H1 (cell line): ENCODE results near the gene HLA-DPB1. TPM values are rescaled to one million over a fixed set of nuclear protein-coding genes. Genes with fewer than 3 reads are reported as not detected.

Source experiments
- CTCF ChIA-PET: fragments of 300-600 bp; sonication (Branson Sonifier 250); formaldehyde crosslinking; loops from one replicate; lab custom pipeline; 2021; ENCODE audit not compliant: partially characterized antibody; lab: Charles Lee
- POLR2A ChIA-PET: fragments of 300-600 bp; sonication (Branson Sonifier 250); formaldehyde crosslinking; loops from one replicate; lab custom pipeline; 2021; ENCODE audit warnings: inconsistent platforms; ENCODE audit not compliant: partially characterized antibody; lab: Charles Lee
- DNase-seq, 2 experiments: peaks; one replicate each; pipeline versions ENCODE4 v3.0.0 to v3.0.0-alpha.2; 2010 to 2022; ENCODE audit warnings: low spot score in 2 of 2, low read depth in 1 of 2, mixed read lengths in 1 of 2
- FAIRE-seq: peaks from 2 replicates; lab custom pipeline; 2011; peaks lifted over from hg19 to GRCh38; lab: Jason Lieb, UNC
- H2AFZ ChIP-seq: 2 replicates; pipeline ENCODE4 v1.8.1; 2012; ENCODE audit warnings: low read length, inconsistent platforms
- H2AK5ac ChIP-seq: 2 replicates; pipeline ENCODE4 v1.6.1; 2013; ENCODE audit warnings: low read depth, low read length
- H2BK120ac ChIP-seq: replicated peaks from 2 replicates; pipeline ENCODE3; 2013; ENCODE audit warnings: low read depth, low read length, inconsistent platforms
- H2BK12ac ChIP-seq: 2 replicates; pipeline ENCODE4 v1.6.1; 2013; ENCODE audit warnings: low read depth, low read length
- H2BK15ac ChIP-seq: 2 replicates; pipeline ENCODE4 v1.6.1; 2013; ENCODE audit warnings: low read length
- H2BK20ac ChIP-seq: 2 replicates; pipeline ENCODE4 v1.6.1; 2013; ENCODE audit warnings: low read length
- H2BK5ac ChIP-seq: 2 replicates; pipeline ENCODE4 v1.6.1; 2013; ENCODE audit warnings: low read depth, low read length
- H3K14ac ChIP-seq: 2 replicates; pipeline ENCODE4 v1.6.1; 2013; ENCODE audit warnings: inconsistent platforms; ENCODE audit not compliant: insufficient read length
- H3K18ac ChIP-seq: 2 replicates; pipeline ENCODE4 v1.6.1; 2013; ENCODE audit warnings: low read length; ENCODE audit errors: extremely low read depth
- H3K23ac ChIP-seq: 2 replicates; pipeline ENCODE4 v1.6.1; 2013; ENCODE audit warnings: inconsistent platforms; ENCODE audit not compliant: insufficient read length
- H3K23me2 ChIP-seq: 2 replicates; pipeline ENCODE4 v1.6.1; 2013; ENCODE audit warnings: low read depth, low read length
- H3K27ac ChIP-seq: 2 replicates; pipeline ENCODE4 v1.6.1; 2011; ENCODE audit warnings: low read depth, low read length, inconsistent platforms
- H3K27me3 ChIP-seq, 4 experiments: replicated peaks in 1 of 4; 1 replicate in 1 of 4; 2 replicates in 3 of 4; pipeline versions ENCODE4 v1.6.1 to v1.8.1; 2011 to 2013; ENCODE audit warnings: low read length in 3 of 4, mild to moderate bottlenecking in 3 of 4, inconsistent platforms in 2 of 4, mixed read lengths in 2 of 4, moderate library complexity in 1 of 4; ENCODE audit not compliant: control insufficient read depth in 3 of 4, insufficient read depth in 3 of 4; ENCODE audit errors: extremely low read depth in 1 of 4
- H3K36me3 ChIP-seq, 4 experiments: 2 replicates each; pipeline versions ENCODE4 v1.6.1 to v1.8.1; 2011 to 2013; ENCODE audit warnings: mild to moderate bottlenecking in 4 of 4, low read length in 3 of 4, moderate library complexity in 2 of 4, control low read depth in 1 of 4, inconsistent platforms in 1 of 4; ENCODE audit not compliant: insufficient read depth in 4 of 4, control insufficient read depth in 2 of 4
- H3K4ac ChIP-seq: replicated peaks from 2 replicates; pipeline ENCODE3; 2013; ENCODE audit warnings: low read length, low read depth, mixed read lengths, inconsistent platforms; ENCODE audit not compliant: insufficient read length
- H3K4me1 ChIP-seq, 4 experiments: replicated peaks in 1 of 4; 1 replicate in 1 of 4; 2 replicates in 3 of 4; pipeline versions ENCODE4 v1.6.1 to v1.8.1; 2011 to 2013; ENCODE audit warnings: low read length in 3 of 4, inconsistent platforms in 2 of 4, mixed read lengths in 1 of 4; ENCODE audit not compliant: insufficient read depth in 4 of 4, control insufficient read depth in 3 of 4
- H3K4me2 ChIP-seq, 2 experiments: 2 replicates each; pipeline versions ENCODE4 v1.6.1 to v1.8.1; 2011 to 2013; ENCODE audit warnings: low read depth in 2 of 2, low read length in 2 of 2, control low read depth in 1 of 2, inconsistent platforms in 1 of 2, mild to moderate bottlenecking in 1 of 2; ENCODE audit not compliant: insufficient read depth in 1 of 2
- H3K4me3 ChIP-seq, 4 experiments: fragments of 200-600, 300-600 bp in 1 of 4; sonication (generic), shearing (Covaris generic), sonication (Bioruptor Twin) in 1 of 4; 2 replicates each; pipeline versions ENCODE4 v1.5.1 to v1.8.1; 2011 to 2016; ENCODE audit warnings: low read length in 4 of 4, low read depth in 3 of 4, control low read depth in 2 of 4, inconsistent platforms in 2 of 4, mild to moderate bottlenecking in 2 of 4, mixed read lengths in 1 of 4, moderate library complexity in 1 of 4; ENCODE audit not compliant: insufficient read depth in 2 of 4; ENCODE audit errors: extremely low read depth in 1 of 4
- H3K56ac ChIP-seq: replicated peaks from 2 replicates; pipeline ENCODE3; 2013; ENCODE audit warnings: low read depth, mild to moderate bottlenecking, mixed read lengths, low read length, inconsistent platforms; ENCODE audit not compliant: insufficient read length
- H3K79me1 ChIP-seq: 2 replicates; pipeline ENCODE4 v1.6.1; 2013; ENCODE audit warnings: low read depth, low read length, control low read depth
- H3K79me2 ChIP-seq, 2 experiments: 2 replicates each; pipeline versions ENCODE4 v1.6.1 to v1.8.1; 2012 to 2013; ENCODE audit warnings: low read length in 2 of 2, mild to moderate bottlenecking in 2 of 2, inconsistent platforms in 1 of 2; ENCODE audit not compliant: insufficient read depth in 2 of 2, control insufficient read depth in 1 of 2
- H3K9ac ChIP-seq, 4 experiments: replicated peaks in 1 of 4; 1 replicate in 1 of 4; 2 replicates in 3 of 4; pipeline versions ENCODE4 v1.6.1 to v1.8.1; 2011 to 2013; ENCODE audit warnings: low read depth in 3 of 4, low read length in 3 of 4, control low read depth in 2 of 4, mild to moderate bottlenecking in 2 of 4, moderate library complexity in 2 of 4, inconsistent platforms in 1 of 4; ENCODE audit errors: extremely low read depth in 1 of 4
- H3K9me3 ChIP-seq, 2 experiments: 2 replicates each; pipeline versions ENCODE4 v1.6.1 to v1.8.1; 2012 to 2013; ENCODE audit warnings: mild to moderate bottlenecking in 2 of 2, moderate library complexity in 2 of 2, control low read depth in 1 of 2, inconsistent platforms in 1 of 2, low read depth in 1 of 2, low read length in 1 of 2, mixed read lengths in 1 of 2; ENCODE audit not compliant: insufficient read depth in 2 of 2
- H4K20me1 ChIP-seq, 2 experiments: replicated peaks in 1 of 2; 2 replicates each; pipeline versions ENCODE3 to v1.8.1; 2011 to 2013; ENCODE audit warnings: inconsistent platforms in 2 of 2, low read length in 2 of 2, mild to moderate bottlenecking in 1 of 2; ENCODE audit not compliant: insufficient read depth in 2 of 2, control insufficient read depth in 1 of 2
- H4K5ac ChIP-seq: 2 replicates; pipeline ENCODE4 v1.6.1; 2013; ENCODE audit warnings: low read length, low read depth, mixed read lengths, inconsistent platforms; ENCODE audit not compliant: insufficient read length
- H4K8ac ChIP-seq: 2 replicates; pipeline ENCODE4 v1.8.0; 2013; ENCODE audit warnings: mild to moderate bottlenecking, moderate library complexity, low read length, inconsistent platforms; ENCODE audit not compliant: insufficient read depth; ENCODE audit errors: extremely low read depth
- H4K91ac ChIP-seq: replicated peaks from 2 replicates; pipeline ENCODE3; 2013; ENCODE audit warnings: low read length, mixed read lengths, inconsistent platforms; ENCODE audit not compliant: insufficient read length
- ASH2L ChIP-seq: fragments of 200-600, 300-600 bp; sonication (generic); IDR thresholded peaks from one replicate; pipeline ENCODE4 v1.7.1; 2017; ENCODE audit warnings: low read length
- BCL11A ChIP-seq, 2 experiments: IDR thresholded peaks; one replicate each; pipeline ENCODE4 v1.6.1; 2011; ENCODE audit warnings: low read depth in 2 of 2, low read length in 2 of 2, mild to moderate bottlenecking in 2 of 2
- CHD1 ChIP-seq: IDR thresholded peaks from 2 replicates; pipeline ENCODE4 v1.6.1; 2012; ENCODE audit warnings: low read depth, low read length, improper control_type of control experiment
- EP300 ChIP-seq, 2 experiments: IDR thresholded peaks; 1 replicate in 1 of 2; 2 replicates in 1 of 2; pipeline ENCODE4 v1.6.1; 2011 to 2012; ENCODE audit warnings: low read depth in 2 of 2, low read length in 2 of 2, mild to moderate bottlenecking in 2 of 2, borderline replicate concordance in 1 of 2, inconsistent platforms in 1 of 2, moderate library complexity in 1 of 2
- HDAC6 ChIP-seq: IDR thresholded peaks from one replicate; pipeline ENCODE4 v1.7.1; 2012; ENCODE audit warnings: low read depth, mild to moderate bottlenecking, inconsistent platforms, low read length, moderate library complexity
- JUN ChIP-seq: IDR thresholded peaks from 2 replicates; pipeline ENCODE4 v1.6.1; 2011; ENCODE audit warnings: low read depth, mild to moderate bottlenecking, improper control_type of control experiment, low read length
- JUND ChIP-seq: IDR thresholded peaks from 2 replicates; pipeline ENCODE4 v1.6.1; 2011; ENCODE audit warnings: mild to moderate bottlenecking, improper control_type of control experiment, low read length
- MAFK ChIP-seq: IDR thresholded peaks from 2 replicates; pipeline ENCODE4 v1.6.1; 2012; ENCODE audit warnings: low read depth, mild to moderate bottlenecking, improper control_type of control experiment, low read length
- POLR2AphosphoS5 ChIP-seq: IDR thresholded peaks from 2 replicates; pipeline ENCODE4 v1.6.1; 2011; ENCODE audit warnings: low read depth, low read length
- RNF2 ChIP-seq: fragments of 200-900, 300-1000 bp; sonication (generic); IDR thresholded peaks from 2 replicates; pipeline ENCODE4 v1.7.1; 2016; ENCODE audit warnings: borderline replicate concordance, low read depth, mild to moderate bottlenecking, antibody characterized with exemption, low read length; ENCODE audit not compliant: poor library complexity, severe bottlenecking; ENCODE audit errors: missing control alignments
- SIN3A ChIP-seq, 2 experiments: IDR thresholded peaks in 1 of 2; conservative IDR thresholded peaks in 1 of 2; 2 replicates each; pipeline ENCODE4 v1.6.1; 2011 to 2012; ENCODE audit warnings: low read length in 2 of 2, improper control_type of control experiment in 1 of 2, low read depth in 1 of 2, mild to moderate bottlenecking in 1 of 2
- SP4 ChIP-seq: IDR thresholded peaks from 2 replicates; pipeline ENCODE4 v1.6.1; 2012; ENCODE audit warnings: low read length, inconsistent platforms
- YY1 ChIP-seq: IDR thresholded peaks from 2 replicates; pipeline ENCODE4 v1.6.1; 2011; ENCODE audit warnings: low read depth, mild to moderate bottlenecking, low read length
- WGBS, 2 experiments: shearing (Covaris generic) in 1 of 2; methylation state at CpG; one replicate each; pipeline versions ENCODE4 v1.1.6 to v1.1.7; 2013 to 2015; ENCODE audit warnings: low lambda C conversion rate in 2 of 2, mixed read lengths in 2 of 2, inconsistent platforms in 1 of 2, low coverage in 1 of 2, missing lambda C conversion rate in 1 of 2; ENCODE audit not compliant: insufficient replicate concordance in 2 of 2, insufficient coverage in 1 of 2, insufficient read length in 1 of 2; ENCODE audit errors: extremely low coverage in 1 of 2, missing lambda C conversion rate in 1 of 2; 5-methylcytosine and 5-hydroxymethylcytosine counted together
- polyA plus RNA-seq, 7 experiments: library from polyadenylated mRNA; depleted of rRNA in 3 of 7; stranded (reverse) in 5 of 7; unstranded in 2 of 7; fragments of >200 nt in 5 of 7; fragments of 200-250 nt in 2 of 7; gene quantifications; 1 replicate in 5 of 7; 2 replicates in 1 of 7; 4 replicates in 1 of 7; pipeline versions ENCODE4 v1.2.1 to v1.2.3, GENCODE V29; 2011 to 2013; ENCODE audit warnings: missing spikeins in 2 of 7, mixed read lengths in 2 of 7
- total RNA-seq: library from RNA; stranded (reverse); fragmentation: NEBNext Ultra II Directional; extraction: Animal tissue kit (Norgen Biotek cat#: 25700); gene quantifications from 2 replicates; pipeline ENCODE4 v1.2.1, GENCODE V29; 2021
- TF ChIP-seq, protein P1 (sequence below): IDR thresholded peaks from 2 replicates; pipeline ENCODE4 v1.6.1; 2012; ENCODE audit warnings: inconsistent platforms

HLA-DPB1 gene
- total and polyA plus RNA-seq, 2 of the 8 experiments (the other 6 are each of a cell fraction or from before 2014, with no cell fraction given): 32.3 to 58.8 TPM

DNA sequence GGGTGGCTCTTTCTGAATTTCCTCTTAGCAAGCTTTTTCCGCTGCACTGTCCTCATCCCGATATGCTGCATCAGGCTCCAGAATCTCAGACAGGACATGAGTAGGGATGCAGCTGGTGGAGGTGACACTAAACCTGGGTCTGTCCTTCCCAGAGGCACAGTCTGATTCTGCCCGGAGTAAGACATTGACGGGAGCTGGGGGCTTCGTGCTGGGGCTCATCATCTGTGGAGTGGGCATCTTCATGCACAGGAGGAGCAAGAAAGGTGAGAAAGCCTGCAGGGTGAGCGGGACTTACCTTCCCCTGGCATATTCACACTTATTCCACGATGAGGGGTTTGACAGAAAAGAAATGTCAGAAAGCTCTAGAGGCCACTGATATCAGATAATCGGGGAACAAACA lies 9.8 kb downstream of the HLA-DPB1 start:
- H4K5ac ChIP-seq: no peak overlapping the region
- peaks cover 0 to 8% (median 5%) of the 10 kb centered on the region in 4 experiments; a peak in 5 of 7 replicates for H3K4me1 ChIP-seq
- no peak overlapping the region for H2BK5ac ChIP-seq
- no peak overlapping the region for H3K18ac ChIP-seq
- POLR2A ChIA-PET: interaction anchor here (0.8 to 1.3 kb wide), 2 partner anchors 31 to 44 kb away, joined by 3 to 4 read pairs; no protein-coding TSS in a partner anchor
- H4K8ac ChIP-seq: no peak overlapping the region
- no peak overlapping the region for H2BK12ac ChIP-seq
- H3K9ac ChIP-seq: no peak overlapping the region
- H2BK15ac ChIP-seq: no peak overlapping the region
- H3K56ac ChIP-seq: no peak overlapping the region
- H3K36me3 ChIP-seq: peaks cover 0 to 9% (median 5%) of the 10 kb centered on the region in 4 experiments; a peak in 3 of 8 replicates
- no peak overlapping the region for H3K4me3 ChIP-seq
- peaks cover 0 to 3% of the 10 kb centered on the region in 2 experiments for H4K20me1 ChIP-seq
- no peaks in the 10 kb centered on the region for H3K79me1 ChIP-seq
- no peaks in the 10 kb centered on the region for H3K79me2 ChIP-seq
- FAIRE-seq: no peak
- H2AK5ac ChIP-seq: no peak overlapping the region
- H3K14ac ChIP-seq: no peak overlapping the region
- no peak overlapping the region for H2AFZ ChIP-seq
- H3K23me2 ChIP-seq: peaks cover 5% of the 10 kb centered on the region; the same call in 1 of the 2 replicates
- CTCF ChIA-PET: interaction anchor here (0.7 to 8.1 kb wide), 6 partner anchors 10 to 86 kb away, joined by 3 to 118 read pairs (median 4); partner anchors contain the start of genes HLA-DOA and HLA-DPB1
- H3K4me2 ChIP-seq: no peak overlapping the region
- peaks cover 0 to 8% (median 3%) of the 10 kb centered on the region in 4 experiments; a peak in 4 of 7 replicates for H3K27me3 ChIP-seq
- H3K27ac ChIP-seq: no peak overlapping the region
- H3K9me3 ChIP-seq: no peaks in the 10 kb centered on the region
- no peak overlapping the region for H4K91ac ChIP-seq
- no peak for DNase-seq
- H2BK20ac ChIP-seq: no peak overlapping the region
- no peak overlapping the region for H3K4ac ChIP-seq
- WGBS, 2 experiments: 89% methylated on average over 8 of the region's 8 CpGs; no CpG with 5 or more reads in 1 of the 2 experiments
- no peak overlapping the region for H3K23ac ChIP-seq
- H2BK120ac ChIP-seq: no peak overlapping the region
- TF ChIP-seq JUN (no peak), EP300 (IDR thresholded peaks at IDR 0.05; ENCODE audit: borderline replicate concordance in 1 of 2, low read depth in 2 of 2, low read length in 2 of 2) (no peak), SIN3A (conservative IDR thresholded peaks at IDR 0.05 in 1 of 2, IDR thresholded peaks at IDR 0.05 in 1 of 2; ENCODE audit: low read depth in 1 of 2, low read length in 2 of 2) (no peak), CHD1 (no peak), BCL11A (IDR thresholded peaks at IDR 0.05; ENCODE audit: low read depth in 2 of 2, low read length in 2 of 2) (no peak), HDAC6 (no peak), RNF2 (no peak), SP4 (no peak), MAFK (no peak), POLR2AphosphoS5 (no peak), JUND (no peak), YY1 (no peak), ASH2L (no peak)
- TF ChIP-seq, protein P1, sequence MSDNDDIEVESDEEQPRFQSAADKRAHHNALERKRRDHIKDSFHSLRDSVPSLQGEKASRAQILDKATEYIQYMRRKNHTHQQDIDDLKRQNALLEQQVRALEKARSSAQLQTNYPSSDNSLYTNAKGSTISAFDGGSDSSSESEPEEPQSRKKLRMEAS: no peak
